H1 (cell line): ENCODE results near the gene REPS2. TPM values are rescaled to one million over a fixed set of nuclear protein-coding genes. Genes with fewer than 3 reads are reported as not detected.

Source experiments
- CHD7 ChIP-seq: fragments of 300-600 bp; sonication (generic); IDR thresholded peaks from 2 replicates; pipeline ENCODE4 v1.7.1; 2012; ENCODE audit warnings: low read length, moderate library complexity, mild to moderate bottlenecking, inconsistent platforms; ENCODE audit not compliant: insufficient replicate concordance
- polyA plus RNA-seq, 7 experiments: library from polyadenylated mRNA; depleted of rRNA in 3 of 7; stranded (reverse) in 5 of 7; unstranded in 2 of 7; fragments of >200 nt in 5 of 7; fragments of 200-250 nt in 2 of 7; gene quantifications; 1 replicate in 5 of 7; 2 replicates in 1 of 7; 4 replicates in 1 of 7; pipeline versions ENCODE4 v1.2.1 to v1.2.3, GENCODE V29; 2011 to 2013; ENCODE audit warnings: missing spikeins in 2 of 7, mixed read lengths in 2 of 7
- total RNA-seq: library from RNA; stranded (reverse); fragmentation: NEBNext Ultra II Directional; extraction: Animal tissue kit (Norgen Biotek cat#: 25700); gene quantifications from 2 replicates; pipeline ENCODE4 v1.2.1, GENCODE V29; 2021

REPS2 gene
- total and polyA plus RNA-seq, 2 of the 8 experiments (the other 6 are each of a cell fraction or from before 2014, with no cell fraction given) = 0.79 to 4.3 TPM

GRCh38 chrX:17038277-17038676, 91.8 kb downstream of the REPS2 start (continued):
- no peak for TF ChIP-seq CHD7
- TF ChIP-seq, all 59 proteins: peak for 0
